ENCODE measurements around the gene SNRPA1. TPM values are rescaled to one million over a fixed set of nuclear protein-coding genes. Genes with fewer than 3 reads are reported as not detected.

Gene SNRPA1
- total and polyA plus RNA-seq, 2 of the 13 experiments (the other 11 are each of a cell fraction or from before 2014, with no cell fraction given) = 41.2 to 108 TPM

- TF ChIP-seq PHF20 (CRISPR knock-in tag; IDR thresholded peaks at IDR 0.05) (no peak), SOX5 (CRISPR knock-in tag; IDR thresholded peaks at IDR 0.05; ENCODE audit: borderline replicate concordance) (0 out of 2 replicates have a peak, but pooled peaks have one; percentile 4), RAD21 (CRISPR knock-in tag; IDR thresholded peaks at IDR 0.05) (peak; percentile 19), ZNF569 (CRISPR knock-in tag; IDR thresholded peaks at IDR 0.05; ENCODE audit: borderline replicate concordance) (no peak), PHB2 (IDR thresholded peaks at IDR 0.05; ENCODE audit: partially characterized antibody) (no peak), ZSCAN25 (CRISPR knock-in tag; IDR thresholded peaks at IDR 0.05) (0 out of 2 replicates have a peak, but pooled peaks have one; percentile 35), SAP130 (CRISPR knock-in tag; IDR thresholded peaks at IDR 0.05; ENCODE audit: low read depth) (peak; percentile 70), NR3C1 (CRISPR knock-in tag; IDR thresholded peaks at IDR 0.05) (no peak), ZNF253 (CRISPR knock-in tag; IDR thresholded peaks at IDR 0.05; ENCODE audit: borderline replicate concordance) (no peak), SNAPC4 (CRISPR knock-in tag; IDR thresholded peaks at IDR 0.05) (no peak), MYC (CRISPR knock-in tag; IDR thresholded peaks at IDR 0.05; ENCODE audit: borderline replicate concordance) (peak; percentile 72; the same call in 1 of the 2 replicates), TP53 (CRISPR knock-in tag; conservative IDR thresholded peaks at IDR 0.05) (no peak), SP140L (CRISPR knock-in tag; IDR thresholded peaks at IDR 0.05; ENCODE audit: borderline replicate concordance) (no peak), NFYC (CRISPR knock-in tag; IDR thresholded peaks at IDR 0.05) (peak; percentile 77), ATF1 (CRISPR knock-in tag; IDR thresholded peaks at IDR 0.05) (no peak), ZNF704 (CRISPR knock-in tag; IDR thresholded peaks at IDR 0.05; ENCODE audit: borderline replicate concordance) (no peak), DZIP1 (CRISPR knock-in tag; IDR thresholded peaks at IDR 0.05) (no peak), ZNF562 (CRISPR knock-in tag; IDR thresholded peaks at IDR 0.05; ENCODE audit: borderline replicate concordance) (0 out of 2 replicates have a peak, but pooled peaks have one; percentile 46), ZIK1 (CRISPR knock-in tag; IDR thresholded peaks at IDR 0.05; ENCODE audit: borderline replicate concordance, low read depth) (peak; percentile 55; the same call in 1 of the 2 replicates), TRIM24 (CRISPR knock-in tag; IDR thresholded peaks at IDR 0.05) (no peak)
Observed at GRCh38 chr15:101251830-101252820, 42.9 kb downstream of the SNRPA1 start, which contains the start of gene CHSY1 (continued).

All from HepG2 (cell line).